Measurements from ENCODE around the gene TMEM132E.
"Not testable (repeated sequence)": the region's sequence is repeated elsewhere in the genome, so short reads cannot be mapped to it uniquely, and the experiment has no call there.

TMEM132E gene, protein sequence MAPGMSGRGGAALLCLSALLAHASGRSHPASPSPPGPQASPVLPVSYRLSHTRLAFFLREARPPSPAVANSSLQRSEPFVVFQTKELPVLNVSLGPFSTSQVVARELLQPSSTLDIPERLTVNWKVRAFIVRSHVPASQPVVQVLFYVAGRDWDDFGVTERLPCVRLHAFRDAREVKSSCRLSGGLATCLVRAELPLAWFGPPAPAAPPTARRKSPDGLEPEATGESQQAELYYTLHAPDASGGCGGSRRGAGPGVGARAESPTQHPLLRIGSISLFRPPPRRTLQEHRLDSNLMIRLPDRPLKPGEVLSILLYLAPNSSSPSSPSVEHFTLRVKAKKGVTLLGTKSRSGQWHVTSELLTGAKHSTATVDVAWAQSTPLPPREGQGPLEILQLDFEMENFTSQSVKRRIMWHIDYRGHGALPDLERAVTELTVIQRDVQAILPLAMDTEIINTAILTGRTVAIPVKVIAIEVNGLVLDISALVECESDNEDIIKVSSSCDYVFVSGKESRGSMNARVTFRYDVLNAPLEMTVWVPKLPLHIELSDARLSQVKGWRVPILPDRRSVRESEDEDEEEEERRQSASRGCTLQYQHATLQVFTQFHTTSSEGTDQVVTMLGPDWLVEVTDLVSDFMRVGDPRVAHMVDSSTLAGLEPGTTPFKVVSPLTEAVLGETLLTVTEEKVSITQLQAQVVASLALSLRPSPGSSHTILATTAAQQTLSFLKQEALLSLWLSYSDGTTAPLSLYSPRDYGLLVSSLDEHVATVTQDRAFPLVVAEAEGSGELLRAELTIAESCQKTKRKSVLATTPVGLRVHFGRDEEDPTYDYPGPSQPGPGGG (N-terminal part only)

GRCh38 chr17:34579017-34579946 is at the start of gene TMEM132E:
Gene TMEM132E, plus strand, starts transcription at chr17:34579582. Its CDS starts 1,495 bp downstream, at chr17:34581077.
- no peak for DNase-seq (ENCODE audit: low spot score)

- DNase-seq (ENCODE audit: low spot score), result no peak
Measured at GRCh38 chr17:34530918-34531317, 48.5 kb upstream of the TMEM132E start.

- no peak for DNase-seq (ENCODE audit: low spot score)
Measured at GRCh38 chr17:34532281-34533065, 46.9 kb upstream of the TMEM132E start.

GRCh38 chr17:34533806-34534527 is 45.4 kb upstream of the TMEM132E start:
- no peak for DNase-seq (ENCODE audit: low spot score)

DNA sequence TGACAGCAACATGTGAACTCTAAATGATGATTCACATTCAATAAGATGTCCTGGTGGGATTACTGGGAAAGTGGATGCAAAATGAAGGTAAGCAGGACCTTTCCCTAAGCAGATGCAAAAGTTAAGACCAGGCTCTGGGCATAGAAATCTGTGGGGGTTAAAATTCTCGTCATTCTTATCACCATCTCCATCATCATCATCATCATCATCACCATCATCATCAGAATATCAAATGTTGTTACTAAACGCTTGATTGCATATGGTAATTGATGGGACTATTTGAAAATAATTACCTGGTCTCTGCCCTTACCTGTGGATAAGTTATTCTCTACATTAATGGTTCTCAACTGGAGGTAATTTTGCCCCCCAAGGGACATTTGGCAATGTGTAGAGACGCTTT is 41.9 kb upstream of the TMEM132E start:
- no peak for DNase-seq (ENCODE audit: low spot score)

DNA sequence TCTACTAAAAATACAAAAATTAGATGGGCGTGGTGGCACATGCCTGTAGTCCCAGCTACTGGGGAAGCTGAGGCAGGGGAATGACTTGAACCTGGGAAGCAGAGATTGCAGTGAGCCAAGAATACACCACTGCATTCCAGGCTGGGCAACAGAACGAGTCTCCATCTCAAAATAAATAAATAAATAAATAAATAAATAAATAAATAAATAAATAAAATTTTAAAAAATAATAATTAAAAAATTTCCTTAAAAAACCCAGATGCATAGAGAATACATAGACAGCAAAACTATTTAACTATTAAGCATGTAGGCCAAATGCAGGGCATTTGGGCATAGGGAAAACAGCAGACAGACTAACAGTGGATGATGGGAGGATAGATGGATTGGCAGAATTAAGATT is 40.8 kb upstream of the TMEM132E start:
- not testable (repeated sequence) for DNase-seq (ENCODE audit: low spot score)

DNA sequence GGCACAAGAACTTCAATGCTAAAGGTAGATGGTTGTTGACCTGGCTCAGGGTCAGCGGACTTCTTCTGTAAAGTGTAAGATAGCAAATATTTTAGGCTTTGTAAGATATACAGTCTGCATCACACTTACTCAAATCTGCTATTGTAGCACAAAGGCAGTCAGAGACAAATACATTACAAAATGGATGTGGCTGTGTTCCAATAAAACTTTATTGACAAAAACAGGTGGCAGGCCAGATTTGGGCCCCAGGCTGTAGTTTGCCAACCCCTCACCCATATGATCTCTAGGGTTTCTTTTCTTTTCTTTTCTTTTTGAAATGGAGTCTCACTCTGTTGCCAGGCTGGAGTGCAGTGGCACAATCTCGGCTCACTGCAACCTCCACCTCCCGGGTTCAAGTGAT is 39.5 kb upstream of the TMEM132E start:
- no peak for DNase-seq (ENCODE audit: low spot score)

- peak; percentile 23 for DNase-seq (ENCODE audit: low spot score)
Measured at GRCh38 chr17:34542700-34543336, 36.6 kb upstream of the TMEM132E start.

DNA sequence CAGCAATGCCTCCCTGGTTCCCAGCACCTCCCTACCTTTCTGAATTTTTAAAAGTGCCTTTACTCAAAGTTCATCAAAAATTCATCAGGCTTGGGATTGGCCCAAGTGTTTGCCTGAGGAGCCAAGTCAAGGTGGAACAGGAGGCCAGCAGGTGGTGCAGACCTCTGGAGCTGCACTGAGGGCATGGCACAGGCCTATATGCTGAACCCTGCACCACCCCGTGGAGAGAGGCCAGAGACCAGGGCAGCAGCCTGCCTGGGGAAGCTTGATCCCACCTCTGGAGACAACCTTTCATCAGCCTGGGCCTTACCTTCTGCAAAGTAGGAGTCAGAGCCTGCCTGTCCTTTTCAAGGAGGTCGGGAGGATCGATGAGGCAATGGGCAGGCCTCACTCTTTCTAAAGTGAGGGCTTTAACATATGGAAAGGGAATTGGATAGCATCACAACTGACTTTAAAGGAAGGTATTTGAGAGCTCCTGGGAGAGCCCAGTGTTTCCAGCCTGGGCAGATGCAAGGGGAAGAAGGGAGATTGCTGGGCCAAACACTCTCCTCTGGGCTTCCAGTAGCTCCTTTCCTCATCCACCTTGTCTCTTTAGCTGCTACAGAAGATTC is 31.8 kb upstream of the TMEM132E start:
- no peak for DNase-seq (ENCODE audit: low spot score)

DNA sequence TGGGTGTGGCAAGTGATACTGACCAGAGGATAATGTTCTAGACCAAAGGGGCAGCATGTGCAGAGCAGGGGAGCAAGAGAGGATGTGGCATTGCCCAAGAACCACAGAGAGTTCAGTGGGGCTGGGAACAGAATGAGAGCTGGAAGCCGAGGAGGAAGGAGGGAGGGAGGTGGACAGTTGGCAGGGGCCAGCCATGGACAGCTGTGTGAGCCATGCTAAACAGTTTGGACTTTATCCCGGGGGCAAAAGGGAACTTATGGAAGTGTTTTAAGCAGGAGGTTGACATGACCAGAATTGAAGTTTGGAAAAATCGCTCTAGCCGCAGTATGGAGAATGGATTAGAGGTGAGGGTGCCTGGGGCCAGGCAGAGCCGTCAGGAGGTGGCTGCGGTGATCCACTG is 29.4 kb upstream of the TMEM132E start:
- no peak for DNase-seq (ENCODE audit: low spot score)

DNA sequence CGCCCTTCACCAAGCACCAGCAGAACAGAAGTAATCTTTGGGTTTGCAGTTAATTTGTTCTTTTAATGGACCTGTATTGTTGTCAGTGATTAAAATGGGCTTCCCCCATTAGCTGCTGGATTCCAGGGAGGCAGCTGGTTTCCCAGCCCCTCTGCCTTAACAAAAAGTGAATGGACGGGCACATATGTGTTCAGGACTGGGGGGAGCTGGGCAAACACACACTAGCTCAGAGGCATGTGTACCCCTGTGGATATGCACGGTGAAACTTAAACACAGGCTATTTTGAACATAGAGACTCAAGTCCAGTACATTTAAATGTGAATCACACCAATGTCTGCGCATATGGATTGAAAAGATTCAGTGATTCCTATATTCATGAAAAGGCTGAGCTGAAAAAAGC is 25.5 kb upstream of the TMEM132E start:
- no peak for DNase-seq (ENCODE audit: low spot score)

DNA sequence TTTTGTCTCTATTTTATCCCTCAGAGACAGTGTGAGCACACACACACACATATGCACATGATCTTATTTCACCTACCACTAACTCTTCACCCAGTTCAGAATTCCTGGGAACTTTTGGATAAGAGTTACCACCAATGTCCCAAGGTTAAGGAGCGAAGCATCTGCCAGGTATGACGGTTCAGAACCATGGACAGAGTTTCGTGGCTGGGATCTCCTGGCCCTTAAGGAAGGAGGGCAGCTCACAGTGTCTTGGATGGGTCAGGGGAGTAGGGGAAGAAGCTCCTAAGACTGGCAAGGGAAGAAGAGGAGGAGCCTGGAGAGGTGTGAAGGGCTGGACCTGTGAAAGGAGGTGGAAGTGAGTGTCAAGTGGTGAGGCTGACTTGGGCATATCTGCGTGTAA is 23.0 kb upstream of the TMEM132E start:
- no peak for DNase-seq (ENCODE audit: low spot score)

DNA sequence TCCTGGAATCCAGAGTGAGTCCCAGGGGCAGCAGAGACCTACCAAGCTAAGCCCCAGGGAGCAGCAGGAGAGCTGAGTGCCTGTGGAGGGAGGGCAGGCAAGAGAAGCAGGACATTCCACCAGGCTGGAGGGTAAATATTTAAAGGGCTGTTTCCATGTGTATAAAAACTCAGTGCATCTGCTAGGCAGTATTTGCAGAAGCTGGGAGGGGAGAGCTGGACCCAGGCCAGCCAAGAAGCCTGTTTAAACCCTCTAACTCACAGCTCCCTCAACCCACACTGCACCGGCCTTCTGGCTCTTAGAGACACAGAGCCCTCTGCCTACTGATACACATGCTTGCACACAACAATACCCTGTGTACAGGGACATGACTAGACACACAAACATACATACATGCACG is 22.5 kb upstream of the TMEM132E start:
- DNase-seq (ENCODE audit: low spot score), result no peak

DNA sequence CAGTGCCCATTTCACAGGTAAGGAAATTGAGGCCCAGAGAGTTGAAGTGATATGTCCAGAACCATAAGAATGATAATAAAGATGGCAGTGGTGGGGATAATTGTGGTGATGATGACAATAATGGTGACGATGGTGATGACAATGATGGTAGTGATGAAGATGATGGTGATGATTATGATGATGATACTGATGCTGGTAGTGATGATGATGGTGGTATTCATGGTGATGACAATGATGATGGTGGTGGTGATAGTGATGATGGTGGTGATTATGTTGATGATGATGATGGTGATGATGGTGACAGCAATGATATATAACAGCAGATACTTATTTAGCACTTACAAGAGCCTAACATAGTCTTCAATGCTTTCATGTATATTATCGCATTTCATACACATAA is 18.1 kb upstream of the TMEM132E start:
- DNase-seq (ENCODE audit: low spot score), result no peak

GRCh38 chr17:34562387-34562786 is 17.0 kb upstream of the TMEM132E start:
- no peak for DNase-seq (ENCODE audit: low spot score)

DNA sequence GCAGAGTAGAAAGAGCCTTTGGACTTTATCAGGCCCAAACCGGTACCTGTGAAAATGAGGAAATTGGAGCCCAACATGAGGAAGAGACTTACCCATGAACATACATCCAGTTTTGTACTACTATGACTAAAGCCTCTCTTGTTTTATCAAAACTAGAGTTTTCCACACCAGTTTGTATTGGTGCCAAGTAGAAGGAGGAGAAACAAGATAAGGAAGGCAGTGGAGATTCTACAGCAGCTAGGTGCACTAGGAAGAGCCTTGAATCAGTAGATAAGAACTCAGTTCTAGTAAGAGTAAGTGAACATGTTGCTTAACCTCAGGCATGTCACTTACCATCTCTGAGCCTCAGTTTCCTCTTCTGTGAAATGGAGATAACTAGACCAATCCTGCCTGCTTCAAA is 13.7 kb upstream of the TMEM132E start:
- DNase-seq (ENCODE audit: low spot score), result no peak

DNA sequence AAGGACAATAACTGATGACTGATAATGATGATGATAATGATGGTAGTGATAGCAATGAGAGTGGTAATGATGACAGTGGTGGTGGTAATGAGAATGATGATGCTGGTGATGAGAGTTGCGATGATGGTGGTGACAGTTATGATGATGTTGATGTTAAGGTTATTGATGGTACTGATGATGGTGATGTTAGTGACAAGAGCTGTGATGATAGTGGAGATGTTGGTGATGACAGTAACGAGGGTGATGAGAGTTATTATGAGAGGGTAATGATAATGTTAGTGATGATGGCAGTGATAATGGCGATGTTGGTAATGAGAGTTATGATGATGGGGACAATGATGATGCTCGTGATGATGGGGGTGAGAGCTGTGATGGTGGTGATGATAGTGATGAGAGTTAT is 13.2 kb upstream of the TMEM132E start:
- no peak for DNase-seq (ENCODE audit: low spot score)

DNA sequence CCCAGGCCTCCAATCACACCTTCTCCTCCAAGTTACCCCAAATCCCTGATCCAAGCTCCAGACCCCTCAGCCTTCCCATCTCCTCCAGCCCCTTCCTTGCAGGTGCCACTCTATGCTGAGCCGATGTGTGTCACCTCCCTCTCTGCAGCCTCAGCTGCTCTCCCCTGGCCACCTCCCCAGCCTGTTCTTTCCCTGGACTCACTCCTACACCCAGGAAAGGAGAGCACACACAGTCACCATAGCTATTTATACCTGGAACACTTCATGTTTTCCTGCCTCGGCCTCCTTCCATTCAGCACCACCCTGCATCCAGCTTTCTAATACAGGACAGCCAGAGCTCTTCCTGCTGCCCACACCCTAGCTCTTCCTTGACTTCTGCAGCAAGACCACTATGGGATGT is 12.5 kb upstream of the TMEM132E start:
- DNase-seq (ENCODE audit: low spot score), result no peak

GRCh38 chr17:34567691-34568465 is 11.5 kb upstream of the TMEM132E start:
- DNase-seq (ENCODE audit: low spot score), result no peak
